ENCODE measurements around the gene CD276.

CD276 gene

GRCh38 chr15:73648014-73648295 is 36.2 kb upstream of the CD276 start:
- Histone ChIP-seq H3K9me2 (replicated peaks; ENCODE audit: insufficient read depth, low read length) (no peaks in the 10 kb centered on the region), H3K36me3 (ENCODE audit: low read length) (no peaks in the 10 kb centered on the region), H3K27ac (ENCODE audit: low read depth, low read length) (no peak overlapping the region), H2AFZ (ENCODE audit: low read depth, low read length, severe bottlenecking) (no peak overlapping the region), H3F3A (ENCODE audit: insufficient read depth) (no peaks in the 10 kb centered on the region), H3K9me3 (ENCODE audit: insufficient read depth, low read length) (no peaks in the 10 kb centered on the region), H3K9ac (ENCODE audit: low read length) (no peak overlapping the region), H3K4me2 (ENCODE audit: low read depth, low read length, poor library complexity, severe bottlenecking) (no peak overlapping the region), H3K79me2 (ENCODE audit: insufficient read depth, low read length) (no peaks in the 10 kb centered on the region), H4K20me1 (ENCODE audit: low read depth, low read length) (no peaks in the 10 kb centered on the region), H3K27me3 (ENCODE audit: low read length) (no peaks in the 10 kb centered on the region), H3K4me3 (ENCODE audit: insufficient read depth, low read length, poor library complexity, severe bottlenecking) (no peak overlapping the region)
- TF ChIP-seq EZH2phosphoT487 (conservative IDR thresholded peaks at IDR 0.05; ENCODE audit: low read length) (no peak), CTCF (IDR thresholded peaks at IDR 0.05; ENCODE audit: insufficient read depth, low read length, poor library complexity, severe bottlenecking) (no peak)

- Histone ChIP-seq H3K27ac (ENCODE audit: low read depth, low read length) (no peak overlapping the region), H3K4me2 (ENCODE audit: low read depth, low read length, poor library complexity, severe bottlenecking) (no peak overlapping the region), H3K79me2 (ENCODE audit: insufficient read depth, low read length) (no peaks in the 10 kb centered on the region), H4K20me1 (ENCODE audit: low read depth, low read length) (no peaks in the 10 kb centered on the region), H3K9ac (ENCODE audit: low read length) (no peak overlapping the region), H3K36me3 (ENCODE audit: low read length) (no peaks in the 10 kb centered on the region), H3K9me3 (ENCODE audit: insufficient read depth, low read length) (no peaks in the 10 kb centered on the region), H3K9me2 (replicated peaks; ENCODE audit: insufficient read depth, low read length) (no peaks in the 10 kb centered on the region), H3K4me3 (ENCODE audit: insufficient read depth, low read length, poor library complexity, severe bottlenecking) (no peak overlapping the region), H3F3A (ENCODE audit: insufficient read depth) (no peaks in the 10 kb centered on the region), H2AFZ (ENCODE audit: low read depth, low read length, severe bottlenecking) (no peak overlapping the region), H3K27me3 (ENCODE audit: low read length) (no peaks in the 10 kb centered on the region)
- TF ChIP-seq CTCF (IDR thresholded peaks at IDR 0.05; ENCODE audit: insufficient read depth, low read length, poor library complexity, severe bottlenecking) (no peak), EZH2phosphoT487 (conservative IDR thresholded peaks at IDR 0.05; ENCODE audit: low read length) (no peak)
These were observed 33.6 kb upstream of the CD276 start for GRCh38 chr15:73650416-73651126.

GRCh38 chr15:73654659-73655058 is 29.5 kb upstream of the CD276 start:
- Histone ChIP-seq H3K9me3 (ENCODE audit: insufficient read depth, low read length) (no peaks in the 10 kb centered on the region), H3K9me2 (replicated peaks; ENCODE audit: insufficient read depth, low read length) (no peaks in the 10 kb centered on the region), H3K4me2 (ENCODE audit: low read depth, low read length, poor library complexity, severe bottlenecking) (no peak overlapping the region), H3K9ac (ENCODE audit: low read length) (no peak overlapping the region), H3K36me3 (ENCODE audit: low read length) (no peaks in the 10 kb centered on the region), H3K79me2 (ENCODE audit: insufficient read depth, low read length) (no peaks in the 10 kb centered on the region), H3K27me3 (ENCODE audit: low read length) (no peaks in the 10 kb centered on the region), H4K20me1 (ENCODE audit: low read depth, low read length) (no peaks in the 10 kb centered on the region), H3K4me3 (ENCODE audit: insufficient read depth, low read length, poor library complexity, severe bottlenecking) (no peak overlapping the region), H2AFZ (ENCODE audit: low read depth, low read length, severe bottlenecking) (no peak overlapping the region), H3F3A (ENCODE audit: insufficient read depth) (no peaks in the 10 kb centered on the region), H3K27ac (ENCODE audit: low read depth, low read length) (no peak overlapping the region)
- TF ChIP-seq EZH2phosphoT487 (conservative IDR thresholded peaks at IDR 0.05; ENCODE audit: low read length) (no peak), CTCF (IDR thresholded peaks at IDR 0.05; ENCODE audit: insufficient read depth, low read length, poor library complexity, severe bottlenecking) (no peak)

Measured in SU-DHL-6 (cell line).